Thyroid gland (tissue), 4 donors: ENCODE results near the gene FOXP1.

Experiments
- POLR2A ChIP-seq, 2 donors: fragments of 450-650 bp; IDR thresholded peaks; one replicate each; pipeline ENCODE4 v1.6.1; 2017; ENCODE audit warnings: antibody characterized with exemption in 2 of 2, mild to moderate bottlenecking in 2 of 2, moderate library complexity in 1 of 2
- TF ChIP-seq, protein P1 (sequence below), 6 experiments: fragments of 200-600 bp in 3 of 6; fragments of 450-650 bp in 3 of 6; sonication (generic) in 3 of 6; IDR thresholded peaks; one replicate each; pipeline ENCODE4 v1.5.1; 2016 to 2019; ENCODE audit warnings: antibody characterized with exemption in 6 of 6, mild to moderate bottlenecking in 2 of 6, inconsistent platforms in 1 of 6, moderate library complexity in 1 of 6

- TF ChIP-seq, protein P1, sequence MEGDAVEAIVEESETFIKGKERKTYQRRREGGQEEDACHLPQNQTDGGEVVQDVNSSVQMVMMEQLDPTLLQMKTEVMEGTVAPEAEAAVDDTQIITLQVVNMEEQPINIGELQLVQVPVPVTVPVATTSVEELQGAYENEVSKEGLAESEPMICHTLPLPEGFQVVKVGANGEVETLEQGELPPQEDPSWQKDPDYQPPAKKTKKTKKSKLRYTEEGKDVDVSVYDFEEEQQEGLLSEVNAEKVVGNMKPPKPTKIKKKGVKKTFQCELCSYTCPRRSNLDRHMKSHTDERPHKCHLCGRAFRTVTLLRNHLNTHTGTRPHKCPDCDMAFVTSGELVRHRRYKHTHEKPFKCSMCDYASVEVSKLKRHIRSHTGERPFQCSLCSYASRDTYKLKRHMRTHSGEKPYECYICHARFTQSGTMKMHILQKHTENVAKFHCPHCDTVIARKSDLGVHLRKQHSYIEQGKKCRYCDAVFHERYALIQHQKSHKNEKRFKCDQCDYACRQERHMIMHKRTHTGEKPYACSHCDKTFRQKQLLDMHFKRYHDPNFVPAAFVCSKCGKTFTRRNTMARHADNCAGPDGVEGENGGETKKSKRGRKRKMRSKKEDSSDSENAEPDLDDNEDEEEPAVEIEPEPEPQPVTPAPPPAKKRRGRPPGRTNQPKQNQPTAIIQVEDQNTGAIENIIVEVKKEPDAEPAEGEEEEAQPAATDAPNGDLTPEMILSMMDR (IDR thresholded peaks at IDR 0.05): no peak
- no peak for TF ChIP-seq POLR2A (IDR thresholded peaks at IDR 0.05)
Measured at GRCh38 chr3:71413572-71413971, 170.0 kb downstream of the FOXP1 start.
